B cell (primary cell): ENCODE data around the gene TRIM41. TPM values are rescaled to one million over a fixed set of nuclear protein-coding genes. Genes with fewer than 3 reads are reported as not detected.
A peak's percentile ranks its signal among the peaks of the same experiment; 100 is the strongest.

Source experiments
- ATAC-seq: fragments of 200-7000 bp; cut with Tn5 transposase; one replicate; pipeline ENCODE4 v1.10.0; 2021; ENCODE audit warnings: low read depth, mild to moderate bottlenecking, moderate number of reproducible peaks, moderate library complexity
- CTCF ChIA-PET: fragments of 350-600 bp; sonication (Branson Sonifier 250); formaldehyde crosslinking; loops from one replicate; lab custom pipeline; 2021; ENCODE audit warnings: antibody characterized with exemption, inconsistent platforms; lab: Charles Lee
- POLR2A ChIA-PET: fragments of 350-600 bp; sonication (Branson Sonifier 250); formaldehyde crosslinking; loops from one replicate; lab custom pipeline; 2021; ENCODE audit warnings: antibody characterized with exemption; lab: Charles Lee
- DNase-seq: peaks from one replicate; pipeline ENCODE4 v3.0.0; 2013
- H2AFZ ChIP-seq: 2 replicates; pipeline ENCODE4 v1.6.1; 2012; ENCODE audit warnings: mild to moderate bottlenecking, low read depth, low read length; ENCODE audit not compliant: insufficient read depth, poor library complexity, severe bottlenecking
- H3K27ac ChIP-seq, 2 donors: 1 replicate in 1 of 2; 2 replicates in 1 of 2; pipeline ENCODE4 v1.5.1; 2012 to 2013; ENCODE audit warnings: low read length in 2 of 2, mild to moderate bottlenecking in 2 of 2, moderate library complexity in 1 of 2
- H3K27me3 ChIP-seq, 4 experiments: fragments of 200-600 bp in 1 of 4; sonication (generic) in 1 of 4; replicated peaks in 1 of 4; 1 replicate in 2 of 4; 2 replicates in 2 of 4; pipeline versions ENCODE4 v1.6.1 to v1.7.0; 2013 to 2016; ENCODE audit warnings: low read length in 3 of 4, mild to moderate bottlenecking in 2 of 4, mixed read lengths in 1 of 4, moderate library complexity in 1 of 4; ENCODE audit not compliant: insufficient read depth in 4 of 4, control insufficient read depth in 3 of 4; ENCODE audit errors: control extremely low read depth in 1 of 4
- H3K36me3 ChIP-seq, 2 experiments: replicated peaks in 1 of 2; 1 replicate in 1 of 2; 2 replicates in 1 of 2; pipeline versions ENCODE4 v1.6.1 to v1.7.1; 2013; ENCODE audit warnings: low read length in 1 of 2; ENCODE audit not compliant: insufficient read depth in 2 of 2, control insufficient read depth in 1 of 2; ENCODE audit errors: control extremely low read depth in 1 of 2, extremely low read depth in 1 of 2
- H3K4me1 ChIP-seq, 2 donors: fragments of 200-600 bp in 1 of 2; sonication (generic) in 1 of 2; 1 replicate in 1 of 2; 2 replicates in 1 of 2; pipeline versions ENCODE4 v1.5.1 to v1.6.1; 2013 to 2017; ENCODE audit warnings: low read length in 2 of 2; ENCODE audit not compliant: control insufficient read depth in 2 of 2, insufficient read depth in 2 of 2
- H3K4me2 ChIP-seq: replicated peaks from 2 replicates; pipeline ENCODE3; 2012; ENCODE audit warnings: mild to moderate bottlenecking, low read depth, low read length; ENCODE audit not compliant: poor library complexity, severe bottlenecking
- H3K4me3 ChIP-seq, 5 experiments: fragments of 200-600 bp in 1 of 5; sonication (generic) in 1 of 5; 1 replicate in 3 of 5; 2 replicates in 2 of 5; pipeline versions ENCODE4 v1.5.1 to v1.7.0; 2011 to 2016; ENCODE audit warnings: low read length in 4 of 5, mild to moderate bottlenecking in 4 of 5, low read depth in 2 of 5, control low read depth in 1 of 5, moderate library complexity in 1 of 5; ENCODE audit not compliant: insufficient read depth in 1 of 5; ENCODE audit errors: control extremely low read depth in 1 of 5, extremely low read depth in 1 of 5
- H3K79me2 ChIP-seq: fragments of 200-600 bp; sonication (generic); one replicate; pipeline ENCODE4 v1.6.0; 2016; ENCODE audit warnings: low read length; ENCODE audit not compliant: control insufficient read depth, insufficient read depth
- H3K9ac ChIP-seq: fragments of 200-600 bp; sonication (generic); 2 replicates; pipeline ENCODE4 v1.6.1; 2017; ENCODE audit warnings: mild to moderate bottlenecking, low read length, moderate library complexity
- H3K9me3 ChIP-seq, 3 donors: one replicate each; pipeline versions ENCODE4 v1.6.1 to v1.7.1; 2013; ENCODE audit warnings: low read length in 2 of 3; ENCODE audit not compliant: control insufficient read depth in 2 of 3, insufficient read depth in 1 of 3; ENCODE audit errors: control extremely low read depth in 1 of 3
- H4K20me1 ChIP-seq: 2 replicates; pipeline ENCODE4 v1.6.0; 2012; ENCODE audit warnings: mild to moderate bottlenecking, low read length; ENCODE audit not compliant: insufficient read depth, control insufficient read depth, poor library complexity, severe bottlenecking
- H3K27ac Mint-ChIP-seq: one replicate; pipeline ENCODE4 v1.8.0; 2021; ENCODE audit warnings: mixed read lengths
- H3K27me3 Mint-ChIP-seq: one replicate; pipeline ENCODE4 v1.8.0; 2021; ENCODE audit warnings: mixed read lengths
- H3K4me1 Mint-ChIP-seq: one replicate; pipeline ENCODE4 v1.8.0; 2021; ENCODE audit warnings: mixed read lengths
- H3K4me3 Mint-ChIP-seq: one replicate; pipeline ENCODE4 v1.8.0; 2021; ENCODE audit warnings: mixed read lengths
- H3K9me3 Mint-ChIP-seq: one replicate; pipeline ENCODE4 v1.8.0; 2022; ENCODE audit warnings: mixed read lengths; ENCODE audit not compliant: insufficient read depth
- EZH2 ChIP-seq: IDR thresholded peaks from 2 replicates; pipeline ENCODE4 v1.6.1; 2012; ENCODE audit warnings: borderline replicate concordance, low read depth, mild to moderate bottlenecking, moderate library complexity, low read length; ENCODE audit not compliant: insufficient read depth, poor library complexity, severe bottlenecking
- WGBS: methylation state at CpG from one replicate; pipeline ENCODE4 v1.1.5; 2013; ENCODE audit warnings: missing lambda C conversion rate; ENCODE audit not compliant: insufficient coverage; 5-methylcytosine and 5-hydroxymethylcytosine counted together
- intact Hi-C: fragments of 100-400 bp; cut with micrococcal nuclease; formaldehyde crosslinking; loops from one replicate; pipeline ENCODE4 v1.10.0; 2022
- polyA plus RNA-seq: library from polyadenylated mRNA; depleted of rRNA; stranded (reverse); fragments of >200 nt; gene quantifications from 2 replicates; pipeline ENCODE4 v1.2.3, GENCODE V29; 2012
- total RNA-seq, 2 donors: library from RNA; stranded (reverse); fragments of 120-200 nt in 1 of 2; gene quantifications; 1 replicate in 1 of 2; 2 replicates in 1 of 2; pipeline versions ENCODE4 v1.2.3 to v1.2.4, GENCODE V29; 2013 to 2022
- TF ChIP-seq, protein P1 (sequence below): fragments of 200-600 bp; IDR thresholded peaks from one replicate; pipeline ENCODE4 v1.8.0; 2022; ENCODE audit warnings: antibody characterized with exemption, mild to moderate bottlenecking

TRIM41 gene
- total and polyA plus RNA-seq, 2 donors (not counting 1 experiment from before 2014, with no cell fraction given), result 28.4 to 44.3 TPM

GRCh38 chr5:181191526-181192336 is 31.4 kb upstream of the TRIM41 start:
- DNase-seq (peak; percentile 98), ATAC-seq (peak; percentile 68)
- no peaks in the 10 kb centered on the region for H3K79me2 ChIP-seq
- H3K4me3 ChIP-seq, result peak overlapping the region; percentile 86 to 98 (median 93)
- peaks cover 0 to 17% (median 0%) of the 10 kb centered on the region in 3 donors for H3K9me3 ChIP-seq
- H3K36me3 ChIP-seq, result no peaks in the 10 kb centered on the region
- peaks cover 7 to 28% of the 10 kb centered on the region in 2 donors for H3K4me1 ChIP-seq
- peak overlapping the region; percentile 91 for H3K4me2 ChIP-seq
- Mint-ChIP-seq H3K4me3 (peak overlapping the region; percentile 97), H3K27me3 (peaks cover 10% of the 10 kb centered on the region), H3K4me1 (peaks cover 40% of the 10 kb centered on the region), H3K9me3 (no peaks in the 10 kb centered on the region), H3K27ac (peak overlapping the region; percentile 97)
- peak overlapping the region; percentile 62 to 82 for H3K27ac ChIP-seq
- WGBS, result under 1% methylated on average over 61 of the region's 64 CpGs
- H3K27me3 ChIP-seq, result no peaks in the 10 kb centered on the region
- no peaks in the 10 kb centered on the region for H4K20me1 ChIP-seq
- TF ChIP-seq, protein P1, sequence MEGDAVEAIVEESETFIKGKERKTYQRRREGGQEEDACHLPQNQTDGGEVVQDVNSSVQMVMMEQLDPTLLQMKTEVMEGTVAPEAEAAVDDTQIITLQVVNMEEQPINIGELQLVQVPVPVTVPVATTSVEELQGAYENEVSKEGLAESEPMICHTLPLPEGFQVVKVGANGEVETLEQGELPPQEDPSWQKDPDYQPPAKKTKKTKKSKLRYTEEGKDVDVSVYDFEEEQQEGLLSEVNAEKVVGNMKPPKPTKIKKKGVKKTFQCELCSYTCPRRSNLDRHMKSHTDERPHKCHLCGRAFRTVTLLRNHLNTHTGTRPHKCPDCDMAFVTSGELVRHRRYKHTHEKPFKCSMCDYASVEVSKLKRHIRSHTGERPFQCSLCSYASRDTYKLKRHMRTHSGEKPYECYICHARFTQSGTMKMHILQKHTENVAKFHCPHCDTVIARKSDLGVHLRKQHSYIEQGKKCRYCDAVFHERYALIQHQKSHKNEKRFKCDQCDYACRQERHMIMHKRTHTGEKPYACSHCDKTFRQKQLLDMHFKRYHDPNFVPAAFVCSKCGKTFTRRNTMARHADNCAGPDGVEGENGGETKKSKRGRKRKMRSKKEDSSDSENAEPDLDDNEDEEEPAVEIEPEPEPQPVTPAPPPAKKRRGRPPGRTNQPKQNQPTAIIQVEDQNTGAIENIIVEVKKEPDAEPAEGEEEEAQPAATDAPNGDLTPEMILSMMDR, result no peak
- no peak for TF ChIP-seq EZH2
- peak overlapping the region; percentile 76 for H3K9ac ChIP-seq
- CTCF ChIA-PET, result interaction anchor here (0.6 to 7.7 kb wide), 9 partner anchors 8 to 323 kb away, joined by 3 to 105 read pairs (median 4); partner anchors contain the start of genes RACK1, TRIM41 and TRIM7
- POLR2A ChIA-PET, result interaction anchor here (0.8 to 7.2 kb wide), 13 partner anchors 10 to 388 kb away, joined by 3 to 74 read pairs (median 6); partner anchors contain the start of genes RACK1, TRIM41, TRIM52 and TRIM7
- intact Hi-C loops, result loop anchor here (1.0 kb wide), 5 partner anchors 8 to 55 kb away; partner anchors contain the start of gene TRIM41
- H2AFZ ChIP-seq, result peak overlapping the region; percentile 97
